ENCODE results near the gene WBP1L.
"Not testable (repeated sequence)": the region's sequence is repeated elsewhere in the genome, so short reads cannot be mapped to it uniquely, and the experiment has no call there.

WBP1L gene

GRCh38 chr10:102832248-102832647 is 88.5 kb downstream of the WBP1L start:
- no peak for TF ChIP-seq CTCF (IDR thresholded peaks at IDR 0.05; ENCODE audit: poor library complexity, severe bottlenecking)
- no peak for DNase-seq (ENCODE audit: low spot score)

GRCh38 chr10:102832987-102833386 is 89.2 kb downstream of the WBP1L start:
- ATAC-seq (ENCODE audit: low read depth) (no peak), DNase-seq (ENCODE audit: low spot score) (no peak)
- no peak overlapping the region for H3K27ac ChIP-seq (ENCODE audit: poor library complexity, severe bottlenecking)

More at GRCh38 chr10:102832248-102832647, 88.5 kb downstream of the WBP1L start:
- Histone ChIP-seq H3K4me3 (ENCODE audit: severe bottlenecking) (no peak overlapping the region), H3K4me1 (ENCODE audit: insufficient read depth, poor library complexity, severe bottlenecking) (no peaks in the 10 kb centered on the region), H3K27ac (ENCODE audit: poor library complexity, severe bottlenecking) (no peak overlapping the region), H3K9me3 (ENCODE audit: severe bottlenecking) (no peaks in the 10 kb centered on the region), H3K27me3 (ENCODE audit: insufficient read depth, poor library complexity, severe bottlenecking) (no peaks in the 10 kb centered on the region), H3K36me3 (ENCODE audit: low read depth) (no peaks in the 10 kb centered on the region)
- no peak for ATAC-seq (ENCODE audit: low read depth)

GRCh38 chr10:102834143-102834542 is 90.4 kb downstream of the WBP1L start:
- ATAC-seq (ENCODE audit: low read depth) (no peak), DNase-seq (ENCODE audit: low spot score) (no peak)

More at GRCh38 chr10:102832987-102833386, 89.2 kb downstream of the WBP1L start:
- Histone ChIP-seq H3K36me3 (ENCODE audit: low read depth) (no peaks in the 10 kb centered on the region), H3K4me3 (ENCODE audit: severe bottlenecking) (no peak overlapping the region), H3K9me3 (ENCODE audit: severe bottlenecking) (no peaks in the 10 kb centered on the region), H3K27me3 (ENCODE audit: insufficient read depth, poor library complexity, severe bottlenecking) (no peaks in the 10 kb centered on the region), H3K4me1 (ENCODE audit: insufficient read depth, poor library complexity, severe bottlenecking) (no peaks in the 10 kb centered on the region)
- TF ChIP-seq CTCF (IDR thresholded peaks at IDR 0.05; ENCODE audit: poor library complexity, severe bottlenecking), result no peak

GRCh38 chr10:102835007-102835482 is 91.3 kb downstream of the WBP1L start:
- ATAC-seq (ENCODE audit: low read depth) (peak; percentile 96), DNase-seq (ENCODE audit: low spot score) (no peak)
- Histone ChIP-seq H3K27ac (ENCODE audit: poor library complexity, severe bottlenecking) (no peak overlapping the region), H3K4me3 (ENCODE audit: severe bottlenecking) (no peak overlapping the region), H3K36me3 (ENCODE audit: low read depth) (no peaks in the 10 kb centered on the region), H3K4me1 (ENCODE audit: insufficient read depth, poor library complexity, severe bottlenecking) (no peaks in the 10 kb centered on the region), H3K27me3 (ENCODE audit: insufficient read depth, poor library complexity, severe bottlenecking) (no peaks in the 10 kb centered on the region), H3K9me3 (ENCODE audit: severe bottlenecking) (no peaks in the 10 kb centered on the region)
- peak; percentile 88 for TF ChIP-seq CTCF (IDR thresholded peaks at IDR 0.05; ENCODE audit: poor library complexity, severe bottlenecking)

More at GRCh38 chr10:102834143-102834542, 90.4 kb downstream of the WBP1L start:
- H3K4me1 ChIP-seq (ENCODE audit: insufficient read depth, poor library complexity, severe bottlenecking), result no peaks in the 10 kb centered on the region
- H3K4me3 ChIP-seq (ENCODE audit: severe bottlenecking), result no peak overlapping the region
- no peaks in the 10 kb centered on the region for H3K36me3 ChIP-seq (ENCODE audit: low read depth)
- no peak for TF ChIP-seq CTCF (IDR thresholded peaks at IDR 0.05; ENCODE audit: poor library complexity, severe bottlenecking)
- no peaks in the 10 kb centered on the region for H3K9me3 ChIP-seq (ENCODE audit: severe bottlenecking)
- H3K27ac ChIP-seq (ENCODE audit: poor library complexity, severe bottlenecking), result no peak overlapping the region
- no peaks in the 10 kb centered on the region for H3K27me3 ChIP-seq (ENCODE audit: insufficient read depth, poor library complexity, severe bottlenecking)

GRCh38 chr10:102837230-102837721 is 93.5 kb downstream of the WBP1L start, which contains the start of gene CYP17A1:
TSS of gene CYP17A1 (minus strand) at chr10:102837413. CDS start at chr10:102837361, 52 bp downstream.
- Histone ChIP-seq H3K4me3 (ENCODE audit: severe bottlenecking) (no peak within 1 kb of the TSS), H3K36me3 (ENCODE audit: low read depth) (no peaks in the 10 kb centered on the region), H3K4me1 (ENCODE audit: insufficient read depth, poor library complexity, severe bottlenecking) (no peaks in the 10 kb centered on the region), H3K9me3 (ENCODE audit: severe bottlenecking) (no peaks in the 10 kb centered on the region), H3K27me3 (ENCODE audit: insufficient read depth, poor library complexity, severe bottlenecking) (no peaks in the 10 kb centered on the region), H3K27ac (ENCODE audit: poor library complexity, severe bottlenecking) (no peak within 1 kb of the TSS)
- no peak for ATAC-seq (ENCODE audit: low read depth)
- no peak for DNase-seq (ENCODE audit: low spot score)
- TF ChIP-seq CTCF (IDR thresholded peaks at IDR 0.05; ENCODE audit: poor library complexity, severe bottlenecking), result no peak

- not testable (repeated sequence) for H3K4me1 ChIP-seq (ENCODE audit: insufficient read depth, poor library complexity, severe bottlenecking); H3K27me3 ChIP-seq (ENCODE audit: insufficient read depth, poor library complexity, severe bottlenecking); ATAC-seq (ENCODE audit: low read depth); H3K27ac ChIP-seq (ENCODE audit: poor library complexity, severe bottlenecking); H3K36me3 ChIP-seq (ENCODE audit: low read depth); H3K9me3 ChIP-seq (ENCODE audit: severe bottlenecking); H3K4me3 ChIP-seq (ENCODE audit: severe bottlenecking); DNase-seq (ENCODE audit: low spot score)
Measured at GRCh38 chr10:102838276-102838927, 94.7 kb downstream of the WBP1L start.

Data from RWPE2 (cell line).